Hindlimb muscle (tissue), 1 donor: Measurements from ENCODE around the gene RFK. TPM values are rescaled to one million over a fixed set of nuclear protein-coding genes. Genes with fewer than 3 reads are reported as not detected.

Experiments used
- DNase-seq: peaks from one replicate; pipeline ENCODE4 v3.0.0-alpha.2; 2013
- polyA plus RNA-seq: library from polyadenylated mRNA; unstranded; fragments of 120-200 nt; gene quantifications from one replicate; pipeline ENCODE4 v1.2.1, GENCODE V29; 2013; ENCODE audit not compliant: insufficient read length

The RFK gene
- polyA plus RNA-seq, 1 donor, result 11.3 TPM

DNA sequence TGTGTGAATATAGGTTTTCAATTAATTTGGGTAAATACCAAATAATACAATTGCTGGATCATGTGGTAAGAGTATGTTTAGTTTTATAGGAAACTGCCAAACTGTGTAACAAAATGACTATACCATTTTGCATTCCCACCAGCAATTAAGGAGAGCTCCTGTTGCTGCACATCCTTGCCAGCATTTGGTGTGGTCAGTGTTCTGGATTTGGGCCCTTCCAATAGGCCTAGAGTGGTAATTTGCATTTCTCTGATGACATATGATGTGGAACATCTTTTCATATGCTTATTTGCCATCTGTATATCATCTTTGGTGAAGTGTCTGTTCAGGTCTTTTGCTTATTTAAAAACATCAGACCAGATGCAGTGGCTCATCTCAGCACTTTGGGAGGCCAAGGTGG lies 11.6 kb upstream of the RFK start:
- DNase-seq, result no peak

DNA sequence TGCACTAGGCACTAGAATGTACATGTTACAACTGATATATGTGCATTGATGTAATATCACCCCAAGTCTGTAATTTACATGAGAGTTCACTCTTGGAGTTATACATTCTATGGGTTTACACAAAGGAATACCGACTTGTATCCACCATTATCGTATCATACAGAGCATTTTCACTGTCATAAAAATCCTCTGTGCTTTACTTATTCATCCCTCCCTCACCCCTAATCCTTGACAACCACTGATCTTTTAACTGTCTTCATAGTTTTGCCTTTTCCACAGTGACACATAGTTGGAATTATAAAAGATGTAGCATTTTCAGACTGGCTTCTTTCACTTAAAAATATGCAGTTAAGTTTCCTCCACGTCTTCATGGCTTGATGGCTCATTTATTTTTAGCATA lies 11.1 kb upstream of the RFK start:
- no peak for DNase-seq

DNA sequence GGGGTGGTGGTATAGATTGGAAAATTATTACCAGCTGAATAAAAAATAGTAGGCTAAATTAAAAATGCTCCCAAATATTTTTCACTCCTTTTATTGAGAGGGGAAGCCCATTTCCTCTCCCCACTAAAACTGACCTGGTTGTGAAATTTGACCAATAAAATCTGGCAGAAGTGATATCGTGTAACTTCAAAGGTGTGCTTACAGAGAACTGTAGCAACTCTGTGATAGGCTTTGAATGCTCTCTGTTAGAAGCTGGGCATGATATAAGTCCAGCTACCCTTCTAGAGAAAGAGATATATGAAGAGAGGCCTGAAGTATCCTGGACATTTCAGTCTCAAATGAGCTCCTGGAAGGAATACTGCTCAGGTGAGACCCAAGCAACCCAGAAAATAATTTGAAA lies 10.2 kb upstream of the RFK start:
- no peak for DNase-seq

DNA sequence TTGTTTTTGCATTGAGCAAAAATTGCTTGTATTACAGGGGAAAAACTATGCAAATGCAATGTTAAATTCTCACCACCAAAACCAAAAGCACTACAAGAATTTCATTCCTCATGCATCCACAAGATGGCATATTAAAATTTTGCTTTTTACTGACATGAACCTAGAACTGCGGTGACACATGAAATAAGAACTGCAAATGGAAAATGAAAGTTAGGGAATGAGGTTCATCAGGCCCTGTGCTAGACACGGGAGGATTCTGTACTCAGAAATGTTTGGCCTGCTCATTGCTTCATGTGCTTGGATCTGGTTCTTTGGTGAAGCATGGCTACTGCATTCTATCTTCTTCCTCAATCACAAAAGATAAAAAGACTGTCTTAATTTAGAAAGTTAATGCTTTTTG lies 9.1 kb upstream of the RFK start:
- peak; percentile 32 for DNase-seq

DNA sequence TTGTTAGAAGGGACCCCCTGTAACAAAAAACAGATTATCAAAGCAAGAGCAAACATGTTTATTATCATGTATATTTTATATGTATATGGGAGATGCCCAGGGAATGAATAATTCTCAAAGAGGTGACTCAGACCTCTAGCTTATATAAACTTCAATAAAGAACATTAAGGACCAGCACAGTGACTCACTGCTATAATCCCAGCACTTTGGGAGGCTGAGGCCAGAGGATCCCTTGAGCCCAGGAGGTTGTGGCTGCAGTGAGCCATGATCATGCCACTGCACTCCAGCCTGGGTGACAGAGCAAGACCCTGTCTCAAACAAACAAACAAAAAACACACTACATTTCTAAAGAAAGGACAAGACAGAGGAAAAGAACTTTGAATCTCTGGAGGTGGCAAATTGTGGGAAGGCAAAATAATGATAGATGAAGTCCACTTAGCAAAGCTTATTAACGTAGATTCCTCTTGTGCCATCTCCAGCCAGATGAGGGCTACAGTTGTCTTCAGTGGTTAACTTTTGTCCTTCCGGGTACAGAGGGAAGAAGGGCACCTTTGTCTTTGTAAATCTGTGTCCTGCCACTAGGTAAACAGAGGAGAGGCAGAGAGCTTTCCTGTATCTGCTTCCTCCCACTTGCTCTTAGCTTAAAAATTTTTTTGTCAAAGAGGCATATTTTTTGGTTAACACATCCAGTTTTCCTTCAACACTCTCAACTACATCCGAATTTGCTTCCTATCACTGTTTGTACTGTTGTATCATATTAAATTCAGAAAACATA lies 7.5 kb upstream of the RFK start:
- no peak for DNase-seq

DNA sequence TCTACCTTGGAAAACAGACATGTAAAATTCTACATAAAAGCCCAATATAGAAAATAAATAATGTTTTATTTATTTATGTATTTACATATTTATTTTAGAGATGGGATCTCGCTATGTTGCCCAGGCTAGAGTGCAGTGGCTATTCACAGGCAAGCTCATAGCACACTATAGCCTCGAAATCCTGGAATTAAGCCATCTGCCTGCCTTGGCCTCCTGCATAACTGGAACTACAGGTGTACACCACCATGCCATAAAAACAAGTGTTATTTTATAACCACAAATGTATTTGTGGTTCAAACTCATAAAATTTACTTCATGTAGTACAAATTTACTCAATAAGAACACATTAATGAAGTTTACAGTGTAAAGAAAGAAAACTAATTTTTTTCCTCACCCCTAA lies 7.0 kb upstream of the RFK start:
- DNase-seq, result no peak

DNA sequence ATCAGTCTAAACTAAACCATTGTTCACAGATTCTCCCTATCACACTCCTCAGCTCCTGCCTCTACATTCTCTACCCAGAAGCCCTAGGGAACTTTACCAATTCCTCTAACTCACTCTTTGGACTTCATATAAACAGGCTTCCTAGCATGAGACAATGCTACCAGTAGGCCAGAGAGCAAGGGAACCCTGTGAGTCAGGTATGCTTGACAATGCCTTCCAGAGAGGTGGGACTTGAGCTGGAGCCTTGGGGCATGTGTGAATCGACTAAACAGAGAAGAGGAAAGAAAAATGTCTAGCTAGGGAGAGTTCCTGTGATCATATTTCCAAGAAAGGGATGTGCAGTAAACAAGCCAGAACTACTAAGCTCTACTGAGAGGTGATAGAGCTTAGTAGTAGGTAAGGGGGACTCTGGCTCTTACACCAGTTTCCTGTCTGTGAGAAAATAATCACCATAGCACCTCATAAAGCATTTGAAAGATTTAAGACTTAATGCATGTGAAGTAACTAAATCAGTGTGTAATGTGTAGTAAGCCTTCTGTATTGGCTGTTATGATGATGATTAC lies 6.4 kb upstream of the RFK start:
- no peak for DNase-seq

DNA sequence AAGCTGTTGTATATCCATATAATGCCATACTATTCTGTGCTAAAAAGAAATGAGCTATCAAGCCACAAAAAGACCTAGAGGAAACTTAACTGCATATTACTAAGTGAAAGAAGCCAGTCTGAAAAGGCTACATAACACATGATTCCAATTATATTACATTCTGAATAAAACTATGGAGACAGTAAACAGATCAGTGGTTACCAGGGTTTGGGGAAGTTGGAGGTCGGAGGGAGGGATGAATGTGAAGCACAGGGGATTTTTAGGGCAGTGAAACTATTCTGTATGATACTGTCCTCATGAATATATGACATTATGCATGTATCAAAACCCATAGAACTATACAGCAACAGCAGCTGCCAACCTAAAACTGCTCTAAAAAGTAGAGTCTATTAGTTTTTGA lies 5.6 kb upstream of the RFK start:
- DNase-seq, result no peak

DNA sequence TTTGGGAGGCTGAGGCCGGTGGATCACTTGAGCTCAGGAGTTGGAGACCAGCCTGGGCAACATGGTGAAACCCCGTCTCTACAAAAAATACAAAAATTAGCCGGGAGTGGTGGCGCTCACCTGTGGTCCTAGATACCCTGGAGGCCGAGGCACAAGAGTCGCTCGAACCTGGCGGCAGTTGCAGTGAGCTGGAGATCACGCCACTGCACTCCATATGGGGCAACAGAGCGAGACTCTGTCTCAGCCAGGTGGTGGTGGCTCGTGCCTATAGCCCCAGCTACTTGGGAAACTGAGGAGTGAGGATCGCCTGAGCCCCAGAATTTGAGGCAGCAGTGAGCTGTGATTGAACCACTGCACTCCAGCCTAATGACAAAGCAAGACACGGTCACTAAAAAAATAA lies 2.4 kb upstream of the RFK start:
- DNase-seq, result no peak

DNA sequence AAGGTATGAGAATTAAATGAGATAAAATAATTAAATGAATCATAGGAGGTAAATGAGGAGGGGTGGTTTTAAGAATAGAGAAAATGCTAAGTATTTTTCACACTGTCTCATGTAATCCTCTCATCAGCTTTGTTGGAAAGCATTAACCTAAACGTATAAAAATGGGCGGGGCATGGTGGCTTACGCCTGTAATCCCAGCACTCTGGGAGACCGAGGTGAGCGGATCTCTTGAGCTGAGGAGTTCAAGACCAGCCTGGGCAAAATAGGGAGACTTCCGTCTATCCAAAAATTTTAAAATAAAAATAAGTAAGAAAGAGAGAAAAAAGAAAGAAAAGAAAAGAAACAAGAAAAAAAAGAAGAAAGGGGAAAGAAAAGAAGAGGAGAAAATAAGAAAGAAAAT lies 1.9 kb upstream of the RFK start:
- DNase-seq, result no peak

DNA sequence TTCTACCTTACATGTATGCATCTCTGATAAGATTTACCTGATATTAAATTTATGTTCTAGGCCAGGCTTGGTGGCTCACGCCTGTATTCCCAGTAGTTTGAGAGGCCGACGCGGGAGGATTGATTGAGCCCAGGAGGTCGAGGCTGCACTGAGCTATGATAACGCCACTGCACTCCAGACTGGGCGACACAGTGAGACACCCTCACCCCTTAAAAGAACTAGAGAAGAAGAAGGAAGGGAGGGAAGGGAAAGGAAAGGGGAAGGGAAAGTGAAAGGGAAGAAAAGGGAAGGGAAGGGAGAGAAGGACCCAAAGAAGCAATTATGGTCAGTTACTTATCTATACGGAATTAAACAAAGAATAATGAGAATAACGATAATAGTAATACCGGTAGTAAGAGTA lies 1.2 kb upstream of the RFK start:
- DNase-seq, result no peak

DNA sequence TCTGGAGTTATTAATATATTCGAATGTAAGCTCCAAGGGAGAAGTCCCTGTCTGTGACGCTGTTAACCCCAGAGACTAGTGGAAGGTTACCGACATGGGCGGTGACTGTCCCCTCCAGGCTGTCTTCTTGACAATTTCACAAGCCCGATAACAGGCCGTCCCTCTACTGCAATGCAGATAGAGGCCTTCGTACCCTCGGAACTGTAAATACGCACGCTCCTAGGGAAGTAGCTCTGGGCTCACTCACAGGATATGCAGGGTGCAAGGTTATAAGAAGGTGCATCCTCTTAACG lies 680 bp upstream of the RFK start:
- DNase-seq, result no peak

DNA sequence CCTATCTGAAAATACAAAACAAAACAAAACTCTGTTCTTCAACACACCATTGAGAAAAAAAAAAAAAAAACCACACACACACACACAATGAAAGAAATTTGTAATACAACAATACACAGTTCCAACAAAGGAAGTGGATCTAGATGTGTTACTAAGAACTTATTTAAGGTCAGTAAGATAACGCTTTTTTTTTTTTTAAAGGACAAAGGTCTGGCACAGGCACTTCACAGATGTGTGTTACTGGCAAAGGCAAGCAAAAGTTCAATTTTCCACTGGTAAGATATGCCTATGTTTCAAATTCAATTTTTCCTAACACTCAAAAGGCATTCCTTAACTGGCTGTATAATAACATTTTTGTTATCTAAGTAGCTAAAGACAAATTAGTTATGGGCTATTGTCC lies 3.6 kb downstream of the RFK start:
- DNase-seq, result no peak

DNA sequence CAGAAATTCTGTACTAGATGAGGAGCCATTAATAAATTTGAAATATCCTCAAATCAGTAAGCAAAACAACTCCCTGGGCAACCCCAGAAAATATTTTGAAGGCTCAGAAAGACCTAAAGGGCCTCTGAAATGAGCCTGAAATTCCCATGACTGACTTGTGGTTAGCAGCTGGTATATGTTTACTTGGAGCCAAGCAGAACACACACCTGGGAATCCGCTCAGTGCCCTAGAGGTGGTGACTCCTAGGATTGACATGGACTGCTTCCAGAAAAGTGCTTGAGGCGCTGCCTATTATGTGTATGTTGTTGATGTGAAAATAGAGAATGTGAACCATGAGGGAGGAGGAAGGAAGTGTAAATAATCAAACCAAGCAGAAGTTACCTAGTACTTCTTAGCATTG lies 14.7 kb downstream of the RFK start:
- DNase-seq, result no peak

DNA sequence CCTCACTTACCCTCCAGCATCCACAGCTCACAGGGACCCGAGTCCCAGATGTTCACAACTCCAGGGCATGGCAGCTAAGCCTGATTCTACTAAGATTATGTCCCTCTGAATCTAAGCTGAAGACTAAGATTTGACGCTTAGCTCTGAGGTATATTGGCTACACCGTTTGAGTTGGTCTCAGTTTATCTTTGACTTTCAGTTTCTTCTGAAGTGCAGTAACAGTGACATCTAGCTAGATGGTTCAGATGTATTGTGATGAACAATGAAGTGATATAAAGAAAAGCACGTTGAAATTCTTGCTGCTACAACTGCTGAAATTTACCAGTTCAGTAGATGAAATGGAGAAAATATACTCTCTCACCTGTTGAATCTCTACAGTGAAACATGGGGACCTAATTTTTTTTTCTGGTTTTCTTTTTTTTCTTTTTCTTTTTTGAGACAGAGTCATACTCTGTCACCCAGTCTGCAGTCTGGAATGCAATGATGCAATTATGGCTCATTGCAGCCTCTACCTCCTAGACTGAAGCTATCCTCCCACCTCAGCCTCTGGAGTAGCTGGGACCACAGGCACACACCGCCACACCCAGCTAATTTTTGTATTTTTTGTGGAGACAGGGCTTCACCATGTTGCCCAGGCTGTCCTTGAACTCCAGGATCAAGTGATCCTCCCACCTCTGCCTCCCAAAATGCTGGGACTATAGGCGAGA lies 15.7 kb downstream of the RFK start:
- DNase-seq, result no peak

DNA sequence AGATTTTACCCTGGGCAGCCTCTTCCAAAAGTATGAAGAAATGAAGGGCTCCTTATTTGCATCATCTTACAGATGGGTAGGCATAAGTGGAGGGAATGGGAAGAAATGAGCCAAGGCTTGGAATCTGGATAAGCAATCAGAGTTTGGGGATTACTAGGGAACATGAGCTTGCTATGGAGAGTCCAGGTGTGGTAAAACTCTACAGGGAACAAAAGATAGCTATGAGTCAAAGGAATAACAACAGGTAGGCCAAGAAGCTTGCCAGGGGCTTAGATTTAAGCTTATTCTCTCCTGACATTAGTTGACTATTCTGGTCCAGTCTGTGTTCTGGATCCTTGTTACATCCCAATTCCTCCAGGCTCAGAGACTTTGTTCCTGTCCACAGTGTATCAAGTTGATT lies 16.4 kb downstream of the RFK start:
- no peak for DNase-seq

DNA sequence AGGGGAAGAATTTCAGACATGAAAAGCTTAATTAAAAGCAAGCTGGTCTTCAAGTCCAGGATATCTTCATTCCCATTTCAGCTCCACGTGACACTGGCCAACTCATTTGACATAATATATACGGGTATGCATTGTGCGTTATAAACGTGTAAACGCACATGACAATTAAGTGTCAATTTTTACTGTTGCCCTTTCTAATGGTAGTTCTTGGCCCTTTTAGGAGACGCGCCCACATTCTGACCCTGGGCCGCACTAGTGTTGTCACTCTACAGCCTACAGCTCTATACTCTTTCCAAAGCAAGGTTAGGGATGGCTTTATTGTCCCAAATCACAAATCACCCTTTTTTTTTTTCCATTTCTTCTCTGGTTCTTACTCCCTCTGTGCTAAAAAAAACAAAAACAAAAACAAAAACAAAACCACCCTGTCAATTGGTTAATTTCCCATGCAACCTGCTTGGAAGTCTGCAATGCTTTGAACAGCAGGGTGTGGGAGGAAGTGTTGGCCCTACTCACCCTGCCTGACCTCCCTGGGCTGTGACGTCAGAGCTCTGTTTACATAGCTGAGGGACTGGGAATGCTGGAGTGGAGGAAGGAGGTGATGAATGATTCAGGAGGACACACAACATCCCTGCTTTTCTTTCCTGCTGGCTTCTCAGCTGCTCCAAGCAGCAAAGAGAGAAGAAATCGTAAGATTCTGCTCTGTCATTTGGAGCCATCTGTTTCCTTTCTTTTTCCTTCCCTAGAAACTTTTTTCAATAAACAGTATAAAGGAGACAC lies 19.3 kb downstream of the RFK start:
- DNase-seq, result no peak

DNA sequence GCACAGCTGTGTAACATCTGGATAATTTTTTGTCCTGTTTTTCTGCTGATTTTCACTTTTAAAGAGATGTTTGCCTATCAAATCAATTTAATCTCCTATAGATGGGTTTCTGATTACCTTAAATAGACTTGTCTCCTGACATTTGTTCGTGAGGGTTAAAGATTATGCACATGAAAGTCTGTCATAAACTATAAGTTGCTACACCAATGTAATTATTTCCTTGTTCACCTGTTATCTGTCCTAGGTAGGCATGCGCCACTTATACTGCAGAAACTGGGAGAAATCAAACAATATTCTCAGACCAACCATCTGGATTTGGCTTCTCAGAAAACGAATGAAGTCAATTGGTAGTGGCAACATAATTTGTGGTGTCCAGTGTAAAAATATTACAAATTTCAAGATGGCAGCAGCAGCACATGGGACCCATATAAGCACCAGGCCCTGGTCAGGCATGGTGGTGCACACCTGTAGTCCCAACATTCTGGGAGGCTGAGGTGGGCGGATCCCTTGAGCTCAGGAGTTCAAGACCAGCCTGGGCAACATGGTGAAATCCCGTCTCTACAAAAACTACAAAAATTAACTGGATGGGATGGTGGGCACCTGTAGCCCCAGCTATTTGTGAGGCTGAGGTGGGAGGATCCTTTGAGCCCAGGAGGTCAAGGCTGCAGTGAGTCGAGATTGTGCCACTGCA lies 20.3 kb downstream of the RFK start:
- no peak for DNase-seq

DNA sequence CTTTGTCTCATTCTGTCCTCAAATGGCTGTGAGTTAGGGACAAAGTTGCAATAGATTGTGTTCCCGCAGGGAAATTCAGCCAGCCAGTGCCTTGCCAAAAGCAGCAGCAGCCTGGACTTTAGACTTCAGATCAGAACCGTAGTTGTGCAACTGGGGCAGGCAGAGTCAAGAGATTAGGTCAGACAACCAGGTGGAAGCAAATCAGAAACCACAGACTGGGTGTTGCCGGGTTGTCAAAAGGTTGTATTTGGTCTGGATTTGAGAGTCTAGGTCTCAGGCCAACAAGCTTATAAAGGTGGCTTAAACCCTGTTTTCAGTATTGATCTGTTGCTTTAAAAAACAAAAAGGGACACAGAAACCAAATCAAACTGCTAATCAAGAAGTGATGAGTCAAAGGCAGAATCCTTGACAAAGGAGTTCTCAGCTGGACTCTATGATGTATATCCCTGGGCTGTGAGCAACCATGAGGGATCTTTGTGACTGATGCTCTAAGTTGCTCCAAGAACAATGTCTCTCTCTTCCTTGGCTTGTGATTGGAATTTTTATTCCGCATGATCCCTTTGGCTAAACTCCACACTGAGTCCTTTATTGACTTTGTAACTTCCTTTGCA lies 20.9 kb downstream of the RFK start:
- DNase-seq, result peak; percentile 72

DNA sequence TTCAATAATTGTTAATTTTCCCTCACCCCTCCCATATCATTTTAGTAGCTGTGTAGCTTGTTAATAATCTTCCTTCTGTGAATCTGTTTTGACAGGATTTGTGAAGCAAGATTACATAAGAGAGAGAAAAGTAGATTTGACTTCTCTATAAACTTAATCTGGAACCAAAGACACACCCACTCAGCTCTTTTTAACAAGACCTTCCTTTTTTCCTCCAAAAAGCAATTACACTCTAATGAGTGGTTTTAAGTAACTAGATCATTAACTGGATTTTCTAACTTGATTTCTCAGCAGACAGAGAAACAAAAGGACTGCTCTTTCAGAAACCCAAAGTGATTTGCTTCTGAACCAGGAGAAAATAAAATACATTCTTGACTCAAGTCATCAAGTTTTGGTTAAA lies 21.9 kb downstream of the RFK start:
- no peak for DNase-seq

DNA sequence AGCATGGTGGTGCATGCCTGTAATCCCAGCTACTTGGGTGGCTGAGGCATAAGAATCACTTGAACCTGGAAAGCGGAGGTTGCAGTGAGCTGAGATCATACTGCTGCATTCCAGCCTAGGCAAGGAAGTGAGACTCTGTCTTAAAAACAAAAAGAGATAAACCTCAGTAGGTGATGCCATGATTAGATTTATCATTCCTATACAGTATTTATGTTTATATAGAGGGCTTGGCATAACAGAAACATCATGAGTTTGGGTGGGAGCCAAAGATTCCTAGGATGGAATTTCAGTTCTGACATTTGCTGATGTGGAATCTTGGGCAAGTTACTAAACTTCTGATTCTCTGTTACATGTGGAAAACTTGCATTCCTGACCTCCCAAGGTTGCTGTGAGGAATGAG lies 22.3 kb downstream of the RFK start:
- no peak for DNase-seq

DNA sequence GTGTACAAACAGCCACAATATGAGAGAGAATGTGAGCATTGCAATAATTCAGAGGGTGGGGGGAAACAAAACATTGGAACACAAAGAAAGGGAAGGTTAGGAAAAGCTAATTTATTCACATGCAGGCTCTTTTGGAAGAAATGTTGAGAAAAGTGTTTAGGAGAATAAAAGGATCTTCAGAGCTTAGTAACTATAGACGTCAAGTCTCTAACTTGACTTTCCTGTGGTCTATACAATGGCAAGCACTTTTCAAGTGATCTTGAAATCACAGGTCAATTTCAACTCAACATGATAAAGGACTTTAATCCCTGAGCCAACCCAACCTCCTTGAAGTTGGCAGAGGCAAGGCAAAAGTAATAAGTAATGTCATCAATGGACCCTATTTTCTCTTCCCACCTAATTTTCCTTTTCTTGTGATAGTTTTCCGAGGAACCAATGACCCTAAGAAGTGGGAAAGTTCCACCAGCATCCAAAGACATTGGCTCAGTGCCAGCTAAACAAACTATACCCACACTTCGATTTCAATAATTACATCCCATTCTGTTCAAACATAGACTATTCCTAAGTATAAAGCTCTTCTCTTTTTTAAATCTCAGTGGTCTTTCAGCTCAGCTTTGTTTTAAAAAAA lies 23.7 kb downstream of the RFK start:
- no peak for DNase-seq
